OCI-LY7 (cell line): ENCODE measurements around the gene GPSM3. TPM values are rescaled to one million over a fixed set of nuclear protein-coding genes. Genes with fewer than 3 reads are reported as not detected.

Source experiments
- BruUV-seq: library from RNA; stranded (reverse); fragments of 400-500 nt; replicated peaks from 2 replicates; lab custom pipeline; 2021; lab: Mats Ljungman, UMichigan
- CTCF ChIA-PET: fragments of 300-600 bp; sonication (Branson Sonifier 250); formaldehyde crosslinking; loops from one replicate; lab custom pipeline; 2022; ENCODE audit warnings: antibody characterized with exemption; ENCODE audit not compliant: unreplicated experiment; lab: Charles Lee
- POLR2A ChIA-PET: fragments of 300-600 bp; sonication (Branson Sonifier 250); formaldehyde crosslinking; loops from one replicate; lab custom pipeline; 2022; ENCODE audit warnings: antibody characterized with exemption; lab: Charles Lee
- DNase-seq: peaks from one replicate; pipeline ENCODE4 v3.0.0-alpha.2; 2015; ENCODE audit warnings: low spot score
- H2AFZ ChIP-seq: fragments of 200-600 bp; sonication (generic), shearing (Covaris generic); 2 replicates; pipeline ENCODE4 v1.6.1; 2014; ENCODE audit warnings: mild to moderate bottlenecking, antibody characterized with exemption, low read length, moderate library complexity
- H3K27ac ChIP-seq: fragments of 200-600 bp; sonication (generic); 2 replicates; pipeline ENCODE4 v1.5.1; 2014; ENCODE audit warnings: mixed run types, low read depth, mild to moderate bottlenecking, moderate library complexity, low read length, inconsistent platforms; ENCODE audit not compliant: poor library complexity, severe bottlenecking
- H3K36me3 ChIP-seq: fragments of 200-600 bp; sonication (generic); 2 replicates; pipeline ENCODE4 v1.6.1; 2014; ENCODE audit warnings: mild to moderate bottlenecking, antibody characterized with exemption, low read length, moderate library complexity, mixed read lengths; ENCODE audit not compliant: insufficient read depth
- H3K4me1 ChIP-seq: fragments of 200-600 bp; sonication (generic); 2 replicates; pipeline ENCODE4 v1.5.1; 2014; ENCODE audit warnings: mild to moderate bottlenecking, low read length; ENCODE audit not compliant: insufficient read depth, poor library complexity, severe bottlenecking
- H3K4me2 ChIP-seq: fragments of 200-600 bp; sonication (generic); 2 replicates; pipeline ENCODE4 v1.6.1; 2014; ENCODE audit warnings: mild to moderate bottlenecking, low read length
- H3K4me3 ChIP-seq: fragments of 200-600 bp; sonication (generic); 2 replicates; pipeline ENCODE4 v1.5.1; 2014; ENCODE audit warnings: mild to moderate bottlenecking, low read depth, low read length; ENCODE audit not compliant: poor library complexity, severe bottlenecking
- H3K79me2 ChIP-seq: fragments of 200-600 bp; sonication (generic); 2 replicates; pipeline ENCODE4 v1.6.1; 2016; ENCODE audit warnings: low read depth, mild to moderate bottlenecking, low read length, moderate library complexity, mixed read lengths; ENCODE audit not compliant: insufficient read depth
- H3K9me2 ChIP-seq: fragments of 200-600 bp; sonication (generic); 2 replicates; pipeline ENCODE4 v1.6.1; 2016; ENCODE audit warnings: mild to moderate bottlenecking, low read length, mixed read lengths; ENCODE audit not compliant: insufficient read depth
- H3K9me3 ChIP-seq: fragments of 200-600 bp; sonication (generic); 2 replicates; pipeline ENCODE4 v1.6.1; 2014; ENCODE audit warnings: mild to moderate bottlenecking, mixed run types, low read length, mixed read lengths
- H4K20me1 ChIP-seq: fragments of 200-600 bp; sonication (generic); 2 replicates; pipeline ENCODE4 v1.6.1; 2014; ENCODE audit warnings: mild to moderate bottlenecking, antibody characterized with exemption, low read length, moderate library complexity, mixed read lengths; ENCODE audit not compliant: insufficient read depth
- CTCF ChIP-seq: fragments of 200-600 bp; sonication (generic); conservative IDR thresholded peaks from 2 replicates; pipeline ENCODE4 v1.5.1; 2014; ENCODE audit warnings: mild to moderate bottlenecking, antibody characterized with exemption, low read length, moderate library complexity, mixed read lengths
- EZH2phosphoT487 ChIP-seq: fragments of 200-600 bp; sonication (generic); IDR thresholded peaks from 2 replicates; pipeline ENCODE4 v1.6.1; 2018; ENCODE audit warnings: low read depth, borderline replicate concordance, mild to moderate bottlenecking, mixed run types, antibody characterized with exemption, low read length, moderate library complexity, mixed read lengths
- intact Hi-C: fragments of 100-400 bp; cut with micrococcal nuclease; formaldehyde crosslinking; loops from one replicate; pipeline ENCODE4 v1.10.0; 2022; ENCODE audit not compliant: unreplicated experiment
- total RNA-seq, 2 experiments: library from RNA; depleted of rRNA in 1 of 2; stranded (reverse); fragments of >200 nt in 1 of 2; shearing (Covaris generic) in 1 of 2; gene quantifications; 2 replicates each; pipeline ENCODE4 v1.2.3, GENCODE V29; 2014 to 2022

Gene GPSM3
- total RNA-seq, 2 experiments from 2014 or later, result 94.4 to 100 TPM

GRCh38 chr6:32191696-32192607, 491 bp downstream of the GPSM3 start:
- H4K20me1 ChIP-seq, result no peaks in the 10 kb centered on the region
- no peak overlapping the region for H2AFZ ChIP-seq
- peak overlapping the region; percentile 79 for H3K27ac ChIP-seq
- POLR2A ChIA-PET, result interaction anchor here (0.7 to 3.3 kb wide), 8 partner anchors 11 to 539 kb away, joined by 3 to 16 read pairs (median 4); partner anchors contain the start of genes AGPAT1 and ATF6B
- peak overlapping the region; percentile 86 for H3K4me2 ChIP-seq
- intact Hi-C loops, result no loop called here
- peaks cover 66% of the 10 kb centered on the region for H3K4me1 ChIP-seq
- CTCF ChIA-PET, result interaction anchor here (0.8 to 1.2 kb wide), 2 partner anchors 15 to 61 kb away, joined by 3 to 6 read pairs; partner anchors contain the start of gene FKBPL
- BruUV-seq, result no TSS peak
- TF ChIP-seq EZH2phosphoT487 (no peak), CTCF (no peak)
- no peaks in the 10 kb centered on the region for H3K9me2 ChIP-seq
- H3K79me2 ChIP-seq, result peaks cover 31% of the 10 kb centered on the region; the same call in 1 of the 2 replicates
- H3K36me3 ChIP-seq, result peaks cover 18% of the 10 kb centered on the region
- no peak for DNase-seq
- no peaks in the 10 kb centered on the region for H3K9me3 ChIP-seq
- peak overlapping the region; percentile 92 for H3K4me3 ChIP-seq

GRCh38 chr6:32190911-32191677, 1.3 kb downstream of the GPSM3 start:
- no peaks in the 10 kb centered on the region for H3K9me2 ChIP-seq
- peaks cover 67% of the 10 kb centered on the region for H3K4me1 ChIP-seq
- peaks cover 31% of the 10 kb centered on the region; the same call in 1 of the 2 replicates for H3K79me2 ChIP-seq
- H2AFZ ChIP-seq, result no peak overlapping the region
- TSS peak; percentile 83 for BruUV-seq
- intact Hi-C loops, result no loop called here
- TF ChIP-seq CTCF, result no peak
- no peak for TF ChIP-seq EZH2phosphoT487
- no peak for DNase-seq
- ChIA-PET CTCF (no interaction called here), POLR2A (interaction anchor here (0.6 to 3.3 kb wide), 3 partner anchors 12 to 256 kb away, joined by 7 to 16 read pairs (median 11); partner anchors contain the start of gene AGPAT1)
- H3K9me3 ChIP-seq, result no peaks in the 10 kb centered on the region
- H3K27ac ChIP-seq, result peak overlapping the region; percentile 79
- peak overlapping the region; percentile 86 for H3K4me2 ChIP-seq
- no peaks in the 10 kb centered on the region for H4K20me1 ChIP-seq
- peak overlapping the region; percentile 92 for H3K4me3 ChIP-seq
- H3K36me3 ChIP-seq, result peaks cover 27% of the 10 kb centered on the region
